A549 (cell line): Measurements from ENCODE around the gene URB2.

Experiments
- CTCF ChIP-seq: fragments of >200 bp; sonication (Bioruptor Twin); formaldehyde crosslinking; IDR thresholded peaks from 3 replicates; pipeline ENCODE4 v1.5.1; 2016
- EP300 ChIP-seq, 2 experiments: fragments of >200 bp; sonication (Bioruptor Twin); formaldehyde crosslinking; IDR thresholded peaks; 2 replicates in 1 of 2; 3 replicates in 1 of 2; pipeline ENCODE4 v1.6.1; 2016 to 2017
- MYC ChIP-seq: IDR thresholded peaks from 2 replicates; pipeline ENCODE4 v1.6.1; 2012; ENCODE audit warnings: mild to moderate bottlenecking, inconsistent platforms, low read length, improper control_type of control experiment, borderline replicate concordance
- NFE2L2 ChIP-seq: fragments of 150-350 bp; conservative IDR thresholded peaks from 2 replicates; pipeline ENCODE4 v1.6.1; 2014; ENCODE audit warnings: low read length
- POLR2A ChIP-seq: IDR thresholded peaks from 2 replicates; pipeline ENCODE4 v1.6.1; 2012; ENCODE audit warnings: mild to moderate bottlenecking, low read length
- RARB ChIP-seq: fragments of 250-450 bp; sonication (Bioruptor Pico); IDR thresholded peaks from 2 replicates; pipeline ENCODE4 v1.8.0; 2021; ENCODE audit warnings: mild to moderate bottlenecking, moderate library complexity
- RFX5 ChIP-seq: fragments of 450-650 bp; IDR thresholded peaks from 2 replicates; pipeline ENCODE4 v1.7.1; 2014; ENCODE audit warnings: antibody characterized with exemption, mild to moderate bottlenecking, moderate library complexity
- SMC3 ChIP-seq: fragments of >200 bp; sonication (Bioruptor Twin); formaldehyde crosslinking; IDR thresholded peaks from 3 replicates; pipeline ENCODE4 v1.6.1; 2018; ENCODE audit warnings: inconsistent platforms
- ZFP36 ChIP-seq: fragments of 450-650 bp; IDR thresholded peaks from 2 replicates; pipeline ENCODE4 v1.6.1; 2014; ENCODE audit warnings: borderline replicate concordance; ENCODE audit not compliant: partially characterized antibody
- ZSCAN20 ChIP-seq: fragments of 250-450 bp; sonication (Bioruptor Pico); IDR thresholded peaks from 2 replicates; pipeline ENCODE4 v1.8.0; 2022; ENCODE audit warnings: mild to moderate bottlenecking, moderate library complexity

- TF ChIP-seq RFX5 (no peak), CTCF (no peak), POLR2A (no peak), EP300 (IDR thresholded peaks at IDR 0.05) (no peak), RARB (CRISPR knock-in tag) (no peak), MYC (no peak), NFE2L2 (no peak), ZSCAN20 (CRISPR knock-in tag) (no peak), ZFP36 (no peak), SMC3 (no peak)
Observed at GRCh38 chr1:229657993-229658755, 32.1 kb downstream of the URB2 start.
